Upper lobe of left lung (tissue), 4 donors: ENCODE measurements around the gene MAN1C1.

Experiments
- CTCF ChIP-seq, 6 experiments: fragments of 450-650 bp in 4 of 6; fragments of 200-600 bp in 2 of 6; sonication (generic) in 2 of 6; IDR thresholded peaks; one replicate each; pipeline ENCODE4 v1.5.1; 2016 to 2019; ENCODE audit warnings: antibody characterized with exemption in 6 of 6
- POLR2A ChIP-seq, 4 donors: fragments of 450-650 bp; IDR thresholded peaks; one replicate each; pipeline ENCODE4 v1.5.1; 2016 to 2017; ENCODE audit warnings: antibody characterized with exemption in 4 of 4, mild to moderate bottlenecking in 2 of 4

- no peak for TF ChIP-seq CTCF (IDR thresholded peaks at IDR 0.05)
- no peak for TF ChIP-seq POLR2A (IDR thresholded peaks at IDR 0.05)
These were observed 143.6 kb downstream of the MAN1C1 start for GRCh38 chr1:25760122-25760719.
